Stimulated activated CD4-positive, alpha-beta T cell treated with anti-CD3 and anti-CD28 coated beads, Interleukin-4, amount 100 ng/mL, for 24 hours (primary cell): Measurements from ENCODE around the gene SCN1B.
"Not testable (repeated sequence)": the region's sequence is repeated elsewhere in the genome, so short reads cannot be mapped to it uniquely, and the experiment has no call there.

ENCODE experiments used
- DNase-seq: peaks from one replicate; pipeline ENCODE4 v3.0.0-alpha.2; 2020

SCN1B gene

GRCh38 chr19:35030257-35031071 lies at the start of gene SCN1B:
SCN1B (plus strand) TSS chr19:35030470; CDS start chr19:35030821, 351 bp downstream.
- DNase-seq = peak; percentile 67

DNA sequence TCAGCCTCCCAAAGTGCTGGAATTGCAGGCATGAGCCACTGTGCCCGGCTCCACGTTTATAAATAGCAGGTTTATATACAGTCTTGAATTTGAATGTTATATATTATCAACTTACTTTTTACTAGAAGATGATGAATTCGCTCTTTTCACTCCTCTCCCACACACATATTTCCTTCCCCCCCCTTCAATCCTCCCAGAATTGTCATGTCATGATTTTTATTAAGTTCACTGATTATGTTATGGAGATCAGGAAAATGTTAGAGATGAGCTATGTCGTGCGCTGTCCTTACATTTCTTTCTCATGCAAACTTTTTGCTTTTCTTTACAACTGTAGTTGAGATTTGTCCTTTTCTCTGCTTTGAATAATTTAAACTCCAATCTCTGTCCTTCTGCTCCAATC lies 48.0 kb upstream of the SCN1B start:
- no peak for DNase-seq

DNA sequence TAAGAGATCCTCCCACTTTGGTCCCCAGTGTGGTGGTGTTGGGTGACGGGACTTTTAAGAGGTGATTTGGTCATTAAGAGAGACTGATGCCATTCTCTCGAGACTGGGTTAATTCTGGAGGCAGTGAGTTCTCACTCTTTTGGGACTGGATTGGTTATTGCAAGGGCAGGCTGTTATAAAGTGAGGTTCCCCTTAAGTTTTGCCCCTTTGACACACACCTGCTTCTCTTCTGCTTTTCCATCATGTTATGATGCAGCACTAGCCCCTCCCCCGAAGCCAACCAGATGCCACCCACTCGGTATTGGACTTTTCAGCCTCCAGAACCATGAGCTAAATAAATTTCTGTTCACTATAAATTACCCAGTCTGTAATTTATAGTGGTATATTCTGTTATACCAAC lies 46.5 kb upstream of the SCN1B start:
- DNase-seq = no peak

- DNase-seq = no peak
These were observed 46.0 kb upstream of the SCN1B start for GRCh38 chr19:34984287-34984686.

DNA sequence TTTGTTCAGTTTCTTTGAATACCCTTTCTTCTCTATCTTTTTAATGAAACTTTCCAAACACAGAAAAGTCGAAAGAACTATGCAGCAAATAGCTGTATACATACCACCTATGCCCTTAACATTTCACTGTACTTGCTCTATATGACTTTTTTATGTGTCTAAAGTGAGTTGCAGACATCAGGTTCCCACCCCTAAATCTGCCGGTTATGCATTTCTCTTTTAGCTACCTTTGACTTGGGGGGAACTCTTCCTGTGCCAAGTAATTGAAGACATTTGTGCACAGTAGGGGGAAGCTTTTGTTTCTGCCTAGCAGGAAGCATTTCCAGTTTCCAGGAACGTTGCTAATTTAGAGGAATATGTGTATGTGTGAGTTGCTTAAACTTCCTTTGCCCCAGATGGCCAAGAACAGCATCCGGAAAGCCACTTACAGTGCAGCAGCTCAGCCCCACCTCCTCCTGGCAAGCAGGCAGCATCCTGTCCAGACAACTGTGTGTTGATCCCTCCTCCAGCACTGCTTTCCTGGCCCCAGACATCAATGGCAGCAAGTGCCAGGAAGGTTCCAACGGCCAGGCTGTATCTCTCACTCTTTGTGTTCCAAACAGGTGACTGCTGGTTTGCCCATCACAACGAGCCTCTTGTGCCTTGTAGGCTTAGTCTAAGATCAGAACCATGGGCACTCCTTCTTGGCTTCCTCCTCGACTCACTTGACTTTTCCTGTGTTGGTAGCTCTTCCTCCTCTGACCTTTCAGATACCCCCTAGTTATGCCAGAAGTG lies 44.8 kb upstream of the SCN1B start:
- no peak for DNase-seq

DNA sequence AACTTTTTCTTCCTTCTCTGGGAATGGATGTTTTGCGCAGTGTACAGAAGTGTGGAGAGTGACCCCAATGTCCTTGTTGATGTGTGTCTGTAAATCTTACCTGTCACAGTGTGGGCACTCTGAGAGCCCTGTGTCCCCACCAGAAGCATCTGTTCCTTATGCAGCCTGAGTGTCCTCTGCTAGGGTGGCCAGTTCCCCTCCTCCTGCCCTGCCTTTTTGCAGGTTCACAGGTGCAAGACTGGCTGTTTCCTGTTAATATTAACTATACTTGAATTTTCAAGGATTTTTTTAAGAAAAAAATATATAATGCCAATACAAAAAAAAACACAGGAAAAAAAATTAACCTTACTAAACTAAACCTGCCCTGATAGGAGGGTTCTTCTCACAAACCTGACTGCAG lies 42.2 kb upstream of the SCN1B start:
- DNase-seq = no peak

- no peak for DNase-seq
These were observed 41.0 kb upstream of the SCN1B start for GRCh38 chr19:34989298-34989697.

DNA sequence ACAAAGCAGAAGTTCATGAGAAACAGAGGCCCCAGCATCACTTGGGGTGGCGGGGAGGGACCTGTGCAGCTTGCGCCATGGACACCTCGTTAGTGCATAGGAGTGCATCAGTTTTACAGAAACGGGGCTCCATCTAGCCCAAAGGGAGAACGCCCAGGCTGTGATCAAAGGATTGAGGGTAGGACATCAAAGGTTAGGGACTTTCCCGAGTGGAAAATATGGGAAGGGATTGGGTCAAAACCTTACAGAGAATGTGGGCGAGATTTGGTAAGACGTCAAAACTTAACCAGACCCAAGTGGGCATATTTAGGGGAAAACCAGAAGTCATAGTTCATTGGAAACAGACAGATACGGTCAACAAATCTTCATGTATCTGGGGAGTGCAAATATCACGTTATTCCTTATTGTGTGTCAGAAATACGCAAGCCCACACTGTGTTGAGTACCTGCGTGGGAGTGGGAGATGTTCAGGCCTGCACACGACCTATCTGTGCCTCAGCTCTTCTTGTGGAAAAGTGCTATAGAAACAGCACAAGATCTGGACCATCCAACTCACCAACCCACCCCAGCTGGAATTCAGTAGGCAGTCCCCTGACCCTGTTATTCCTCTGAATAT lies 39.6 kb upstream of the SCN1B start:
- peak; percentile 64 for DNase-seq

DNA sequence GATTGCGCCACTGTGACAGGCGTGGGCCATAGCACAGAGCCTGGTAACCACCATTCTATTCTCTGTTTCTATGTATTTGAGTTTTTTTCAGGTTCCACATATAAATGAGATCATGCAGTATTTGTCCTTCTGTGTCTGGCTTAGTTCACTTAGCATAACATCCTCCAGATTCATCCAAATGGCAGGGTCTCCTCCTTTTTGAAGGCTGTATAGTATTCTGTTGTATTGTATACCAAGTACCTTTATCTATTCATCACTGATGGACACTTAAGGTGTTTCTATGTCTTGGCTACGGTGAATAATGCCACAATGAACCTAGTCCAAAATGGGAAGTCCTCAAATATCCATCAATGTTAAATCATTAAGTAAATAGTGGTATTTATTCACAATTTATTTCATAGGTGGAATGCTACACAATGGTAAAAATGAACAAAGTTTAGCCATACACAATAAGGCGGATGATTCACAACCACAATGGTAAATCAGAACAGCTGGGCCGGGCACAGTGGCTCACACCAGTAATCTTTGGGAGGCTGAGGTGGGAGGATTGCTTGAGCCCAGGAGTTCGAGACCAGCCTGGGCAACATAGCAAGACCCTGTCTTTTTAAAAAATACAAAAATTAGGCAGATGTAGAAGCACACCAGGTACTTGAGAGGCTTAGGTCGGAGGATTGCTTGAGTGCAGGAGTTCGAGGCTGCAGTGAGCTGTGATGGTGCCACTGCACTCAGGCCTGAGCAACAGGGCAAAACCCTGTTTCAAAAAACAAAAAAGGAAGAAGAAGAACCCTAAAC lies 38.5 kb upstream of the SCN1B start:
- DNase-seq = no peak

GRCh38 chr19:34992582-34992981 lies 37.7 kb upstream of the SCN1B start:
- not testable (repeated sequence) for DNase-seq

- DNase-seq = no peak
These were observed 36.0 kb upstream of the SCN1B start for GRCh38 chr19:34994286-34994642.

DNA sequence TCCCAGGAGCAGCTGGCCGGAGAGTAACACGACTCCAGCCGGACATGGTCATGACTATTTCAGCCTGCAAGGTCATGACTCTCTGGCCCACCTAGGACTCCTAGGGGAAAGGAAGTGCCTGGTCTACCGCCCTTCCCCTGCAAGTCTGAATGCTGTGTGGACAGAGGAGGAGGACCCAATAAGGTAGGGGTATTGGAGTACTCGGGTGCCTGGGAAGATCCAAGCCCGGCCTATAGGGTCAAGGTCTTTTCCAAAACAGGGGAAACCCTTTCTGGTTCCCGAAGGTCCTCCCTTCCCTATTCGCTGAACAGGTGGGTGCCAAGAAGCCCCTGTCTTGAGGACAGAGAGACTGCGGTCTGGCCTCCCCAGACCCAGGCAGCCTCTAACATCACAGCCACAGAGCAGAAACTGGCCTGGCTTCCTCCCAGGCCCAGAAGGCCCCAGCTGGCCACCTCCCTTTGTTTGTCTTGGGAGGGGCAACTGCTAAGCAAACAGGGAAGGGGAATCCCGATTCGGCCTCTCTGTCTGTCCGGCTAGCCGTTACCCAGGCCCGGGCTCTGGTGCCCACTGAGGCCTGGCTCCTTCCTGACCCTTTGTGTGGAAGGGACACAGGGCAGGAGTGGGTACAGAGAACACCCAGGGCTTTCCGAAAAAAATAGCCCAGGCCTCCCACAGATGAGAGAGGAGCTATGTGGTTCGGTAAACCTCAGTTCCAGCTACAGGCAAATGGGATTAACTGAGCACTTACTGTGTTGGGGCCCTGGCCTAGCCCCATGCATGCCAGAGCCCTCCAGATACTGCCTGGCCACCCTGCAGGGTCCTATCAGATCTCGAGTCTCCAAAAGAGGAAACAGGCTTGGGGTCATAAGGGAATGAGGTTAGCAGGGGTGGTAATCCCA lies 35.4 kb upstream of the SCN1B start:
- DNase-seq = no peak

- DNase-seq = no peak
These were observed 34.7 kb upstream of the SCN1B start for GRCh38 chr19:34995551-34995950.

DNA sequence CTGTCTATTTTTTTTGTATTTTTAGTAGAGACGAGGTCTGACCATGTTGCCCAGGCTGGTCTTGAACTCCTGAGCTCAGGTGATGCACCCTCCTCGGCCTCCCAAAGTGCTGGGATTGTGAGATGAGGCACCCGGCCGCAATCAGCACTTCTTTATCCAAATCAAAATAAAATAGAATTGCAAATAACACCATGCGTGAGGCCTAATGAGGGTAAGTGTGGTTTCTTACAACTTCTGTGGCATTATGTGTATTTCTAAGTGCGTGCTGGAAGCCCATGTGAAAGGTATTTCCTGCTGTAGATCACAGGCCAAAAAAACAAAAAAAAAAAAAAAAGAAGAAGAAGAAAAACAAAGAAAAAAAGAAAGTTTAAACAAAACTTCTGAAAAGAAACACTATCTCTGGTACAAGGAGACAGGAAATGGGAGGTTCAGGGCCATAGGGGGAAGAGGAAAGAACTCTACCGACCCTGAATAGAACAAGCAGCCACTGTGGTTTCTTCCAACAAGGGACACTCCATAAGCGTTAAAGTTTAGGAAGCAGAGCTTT lies 33.1 kb upstream of the SCN1B start:
- no peak for DNase-seq

DNA sequence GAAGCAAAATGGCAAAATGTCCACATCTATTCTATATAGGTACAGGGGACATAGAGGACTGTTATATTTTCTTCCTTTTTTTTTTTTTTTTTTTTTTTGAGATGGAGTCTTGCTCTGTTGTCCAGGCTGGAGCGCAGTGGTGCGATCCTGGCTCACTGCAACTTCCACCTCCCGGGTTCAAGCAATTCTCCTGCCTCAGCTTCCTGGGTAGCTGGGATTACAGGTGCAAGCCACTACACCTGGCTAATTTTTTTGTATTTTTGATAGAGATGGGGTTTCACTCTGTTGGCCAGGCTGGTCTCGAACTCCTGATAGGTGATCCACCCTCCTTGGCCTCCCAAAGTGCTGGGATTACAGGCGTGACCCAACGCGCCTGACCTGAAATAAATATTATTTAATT lies 32.0 kb upstream of the SCN1B start:
- not testable (repeated sequence) for DNase-seq

GRCh38 chr19:34998777-34999497 lies 31.3 kb upstream of the SCN1B start:
- no peak for DNase-seq

- peak; percentile 75 for DNase-seq
These were observed 30.6 kb upstream of the SCN1B start, which contains the start of gene GRAMD1A for GRCh38 chr19:34999498-35000337. GRAMD1A (plus strand) TSS chr19:35000323; CDS start chr19:35000479, 156 bp downstream.

DNA sequence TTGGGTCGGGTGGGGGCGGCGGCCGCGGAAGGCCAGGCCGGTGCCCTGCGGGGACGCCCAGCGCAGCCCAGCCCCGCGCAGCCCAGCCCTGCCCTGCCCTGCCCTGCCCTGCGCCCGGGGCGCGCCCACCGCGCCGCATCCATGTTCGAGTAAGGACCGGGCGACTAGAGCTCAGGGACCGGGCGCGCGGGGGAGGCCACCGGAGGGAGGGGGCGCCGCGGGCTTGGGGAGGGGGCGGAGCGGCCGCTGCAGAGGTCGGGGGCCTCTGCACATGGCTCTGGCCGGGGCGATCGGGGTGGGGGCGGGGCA lies 30.0 kb upstream of the SCN1B start:
- DNase-seq = no peak

DNA sequence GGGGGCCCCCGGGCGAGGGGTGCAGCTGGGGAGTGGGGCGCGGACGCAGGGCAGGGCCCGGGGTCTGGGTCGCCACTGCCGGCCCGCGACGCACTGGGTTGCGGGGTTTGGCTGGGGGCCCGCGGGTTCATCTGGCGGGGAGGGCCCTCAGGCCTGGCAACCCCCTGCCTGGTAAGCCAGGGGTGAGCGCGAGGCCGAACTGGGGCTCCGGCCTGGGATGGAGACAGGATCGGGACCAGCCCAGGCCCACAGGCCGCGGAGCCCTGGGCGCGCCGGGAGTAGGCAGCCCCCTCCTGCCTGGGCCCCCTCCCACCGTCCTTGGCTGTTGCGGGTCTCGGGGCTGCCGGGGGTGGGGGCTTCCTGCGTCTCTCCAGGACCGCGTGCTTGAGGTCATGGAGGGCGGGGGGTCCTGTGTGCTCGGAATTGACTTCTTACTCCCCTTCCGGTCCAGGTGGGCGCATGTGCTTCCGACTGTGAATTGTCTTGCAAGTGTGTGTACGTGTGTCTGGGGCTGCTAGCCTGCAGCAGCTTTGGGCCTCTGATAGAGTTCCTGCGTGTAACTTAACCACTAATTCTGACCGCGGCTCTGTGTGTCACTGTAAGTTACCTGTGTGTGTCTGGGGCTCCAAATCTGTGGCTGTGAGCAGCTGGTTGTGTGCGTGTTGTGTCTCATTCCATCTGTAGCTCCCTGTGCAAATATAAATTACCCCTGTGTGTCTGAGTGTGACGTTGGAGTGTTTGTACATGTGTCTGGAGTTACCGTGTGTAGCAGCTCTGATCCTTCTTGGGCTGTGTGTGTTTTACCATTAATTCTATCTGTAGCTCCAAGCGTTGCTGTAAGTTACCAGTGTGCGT lies 29.4 kb upstream of the SCN1B start:
- peak; percentile 72 for DNase-seq
